NCI-H2227 (cell line): ENCODE measurements around the gene HSD11B1.

Experiments used
- DNase-seq: peaks from one replicate; lab custom pipeline; 2025; ENCODE audit not compliant: unreplicated experiment; lab: John Stamatoyannopoulos, UW

The HSD11B1 gene

GRCh38 chr1:209704584-209704983 is at the start of gene HSD11B1:
Gene HSD11B1 (plus strand): TSS chr1:209704846. CDS start chr1:209704943, 97 bp downstream.
- DNase-seq = no peak

- DNase-seq = no peak
These were observed 49.0 kb upstream of the HSD11B1 start for GRCh38 chr1:209655411-209656231.

GRCh38 chr1:209657140-209657879 is 47.3 kb upstream of the HSD11B1 start:
- no peak for DNase-seq

GRCh38 chr1:209657918-209658317 is 46.7 kb upstream of the HSD11B1 start:
- no peak for DNase-seq

GRCh38 chr1:209659909-209660308 is 44.7 kb upstream of the HSD11B1 start:
- DNase-seq = no peak

GRCh38 chr1:209661071-209661470 is 43.6 kb upstream of the HSD11B1 start:
- no peak for DNase-seq

- no peak for DNase-seq
These were observed 41.7 kb upstream of the HSD11B1 start for GRCh38 chr1:209662879-209663327.

GRCh38 chr1:209667103-209667502 is 37.5 kb upstream of the HSD11B1 start:
- no peak for DNase-seq

GRCh38 chr1:209667708-209668107 is 36.9 kb upstream of the HSD11B1 start:
- DNase-seq = no peak

GRCh38 chr1:209670441-209671082 is 34.1 kb upstream of the HSD11B1 start:
- no peak for DNase-seq

- no peak for DNase-seq
These were observed 31.7 kb upstream of the HSD11B1 start for GRCh38 chr1:209672705-209673630.

- no peak for DNase-seq
These were observed 30.8 kb upstream of the HSD11B1 start for GRCh38 chr1:209673631-209674417.

GRCh38 chr1:209674957-209675564 is 29.6 kb upstream of the HSD11B1 start, which contains the start of gene G0S2:
Gene G0S2 (plus strand): TSS chr1:209675412. CDS start chr1:209675685, 273 bp downstream.
- peak; percentile 69 for DNase-seq

- DNase-seq = peak; percentile 48
These were observed 29.0 kb upstream of the HSD11B1 start for GRCh38 chr1:209675565-209676154.

GRCh38 chr1:209678981-209679539 is 25.6 kb upstream of the HSD11B1 start:
- DNase-seq = no peak

GRCh38 chr1:209685821-209686220 is 18.8 kb upstream of the HSD11B1 start:
- no peak for DNase-seq

- DNase-seq = no peak
These were observed 18.3 kb upstream of the HSD11B1 start for GRCh38 chr1:209686322-209686721.

GRCh38 chr1:209688746-209689234 is 15.9 kb upstream of the HSD11B1 start:
- no peak for DNase-seq
